CD8-positive, alpha-beta memory T cell (primary cell): ENCODE results near the gene PRKAG2. TPM values are rescaled to one million over a fixed set of nuclear protein-coding genes. Genes with fewer than 3 reads are reported as not detected.
A peak's percentile ranks its signal among the peaks of the same experiment; 100 is the strongest.

Experiments used
- CTCF ChIA-PET: fragments of 350-600 bp; sonication (Branson Sonifier 250); formaldehyde crosslinking; loops from one replicate; lab custom pipeline; 2021; ENCODE audit warnings: antibody characterized with exemption; lab: Charles Lee
- POLR2A ChIA-PET: fragments of 350-600 bp; sonication (Branson Sonifier 250); formaldehyde crosslinking; loops from one replicate; lab custom pipeline; 2021; ENCODE audit warnings: antibody characterized with exemption; lab: Charles Lee
- DNase-seq, 5 donors: peaks; one replicate each; pipeline versions ENCODE4 v3.0.0 to v3.0.0-alpha.2; 2020 to 2022; ENCODE audit warnings: mixed read lengths in 1 of 5
- H3K27ac ChIP-seq: one replicate; pipeline ENCODE4 v1.7.0; 2013; ENCODE audit warnings: low read depth, mild to moderate bottlenecking, low read length, moderate library complexity
- H3K27me3 ChIP-seq: 2 replicates; pipeline ENCODE4 v1.7.0; 2013; ENCODE audit warnings: low read length, mild to moderate bottlenecking; ENCODE audit not compliant: insufficient read depth, poor library complexity, severe bottlenecking
- H3K36me3 ChIP-seq: 2 replicates; pipeline ENCODE4 v1.7.0; 2013; ENCODE audit warnings: mild to moderate bottlenecking, low read length, moderate library complexity; ENCODE audit not compliant: insufficient read depth
- H3K4me1 ChIP-seq: 2 replicates; pipeline ENCODE4 v1.7.0; 2013; ENCODE audit warnings: mild to moderate bottlenecking, low read length, moderate library complexity; ENCODE audit not compliant: insufficient read depth
- H3K4me3 ChIP-seq: 2 replicates; pipeline ENCODE4 v1.7.0; 2013; ENCODE audit warnings: mild to moderate bottlenecking, low read length
- H3K9me3 ChIP-seq: 2 replicates; pipeline ENCODE4 v1.7.0; 2013; ENCODE audit warnings: mild to moderate bottlenecking, low read length
- H3K27ac Mint-ChIP-seq, 8 donors: one replicate each; pipeline ENCODE4 v1.8.0; 2020 to 2021; ENCODE audit warnings: mixed read lengths in 8 of 8, mild to moderate bottlenecking in 6 of 8, inconsistent platforms in 3 of 8, moderate library complexity in 3 of 8
- H3K27me3 Mint-ChIP-seq, 2 donors: one replicate each; pipeline ENCODE4 v1.8.0; 2020 to 2021; ENCODE audit warnings: mixed read lengths in 2 of 2, mild to moderate bottlenecking in 1 of 2, moderate library complexity in 1 of 2
- H3K36me3 Mint-ChIP-seq, 3 donors: one replicate each; pipeline ENCODE4 v1.8.0; 2020 to 2021; ENCODE audit warnings: mixed read lengths in 3 of 3, inconsistent platforms in 1 of 3, mild to moderate bottlenecking in 1 of 3
- H3K4me1 Mint-ChIP-seq, 3 donors: one replicate each; pipeline ENCODE4 v1.8.0; 2020 to 2021; ENCODE audit warnings: mixed read lengths in 3 of 3, inconsistent platforms in 1 of 3, mild to moderate bottlenecking in 1 of 3
- H3K4me3 Mint-ChIP-seq, 7 donors: one replicate each; pipeline ENCODE4 v1.8.0; 2020 to 2021; ENCODE audit warnings: mixed read lengths in 7 of 7, mild to moderate bottlenecking in 6 of 7, moderate library complexity in 4 of 7, inconsistent platforms in 2 of 7
- H3K9me3 Mint-ChIP-seq, 5 donors: one replicate each; pipeline ENCODE4 v1.8.0; 2020 to 2022; ENCODE audit warnings: mixed read lengths in 5 of 5, mild to moderate bottlenecking in 3 of 5, moderate library complexity in 2 of 5, inconsistent platforms in 1 of 5
- polyA plus RNA-seq: library from polyadenylated mRNA; unstranded; fragments of 300-500 nt; fragmentation: Illumina TruSeq; gene quantifications from one replicate; pipeline ENCODE4 v1.2.3, GENCODE V29; 2021
- total RNA-seq, 2 experiments: library from RNA; stranded (reverse); gene quantifications; one replicate each; pipeline ENCODE4 v1.2.3, GENCODE V29; 2021

Gene PRKAG2
- total and polyA plus RNA-seq, 3 experiments from 2014 or later, result 23.1 to 31.4 (median 27.2) TPM

- H3K9me3 ChIP-seq, result no peaks in the 10 kb centered on the region
- Mint-ChIP-seq H3K27ac (no peak overlapping the region), H3K36me3 (peaks cover 0 to 17% (median 3%) of the 10 kb centered on the region in 3 donors), H3K27me3 (peaks cover 0 to 2% of the 10 kb centered on the region in 2 donors), H3K4me1 (no peaks in the 10 kb centered on the region), H3K9me3 (no peaks in the 10 kb centered on the region), H3K4me3 (no peak overlapping the region)
- no peak overlapping the region for H3K4me3 ChIP-seq
- CTCF ChIA-PET, result no interaction called here
- H3K36me3 ChIP-seq, result no peaks in the 10 kb centered on the region
- H3K27ac ChIP-seq, result no peak overlapping the region
- DNase-seq, result no peak
- no peaks in the 10 kb centered on the region for H3K27me3 ChIP-seq
- POLR2A ChIA-PET, result no interaction called here
- H3K4me1 ChIP-seq, result no peaks in the 10 kb centered on the region
Measured at GRCh38 chr7:151717918-151718317, 159.0 kb downstream of the PRKAG2 start.

- no peak overlapping the region for H3K4me3 Mint-ChIP-seq
- peaks cover 0 to 17% (median 3%) of the 10 kb centered on the region in 3 donors for H3K36me3 Mint-ChIP-seq
- CTCF ChIA-PET, result no interaction called here
- DNase-seq, result no peak
- H3K27ac ChIP-seq, result no peak overlapping the region
- H3K27ac Mint-ChIP-seq, result no peak overlapping the region
- H3K9me3 Mint-ChIP-seq, result no peaks in the 10 kb centered on the region
- no peaks in the 10 kb centered on the region for H3K27me3 ChIP-seq
- H3K27me3 Mint-ChIP-seq, result peaks cover 0 to 2% of the 10 kb centered on the region in 2 donors
- POLR2A ChIA-PET, result no interaction called here
- H3K9me3 ChIP-seq, result no peaks in the 10 kb centered on the region
- H3K4me3 ChIP-seq, result no peak overlapping the region
- H3K4me1 Mint-ChIP-seq, result no peaks in the 10 kb centered on the region
- no peaks in the 10 kb centered on the region for H3K36me3 ChIP-seq
- no peaks in the 10 kb centered on the region for H3K4me1 ChIP-seq
Measured at GRCh38 chr7:151717415-151717814, 159.5 kb downstream of the PRKAG2 start.

GRCh38 chr7:151716323-151716722, 160.6 kb downstream of the PRKAG2 start:
- no peaks in the 10 kb centered on the region for H3K4me1 Mint-ChIP-seq
- no peak overlapping the region for H3K4me3 Mint-ChIP-seq
- Histone ChIP-seq H3K4me3 (no peak overlapping the region), H3K4me1 (no peaks in the 10 kb centered on the region), H3K27ac (no peak overlapping the region), H3K9me3 (no peaks in the 10 kb centered on the region), H3K27me3 (no peaks in the 10 kb centered on the region), H3K36me3 (no peaks in the 10 kb centered on the region)
- H3K9me3 Mint-ChIP-seq, result no peaks in the 10 kb centered on the region
- peaks cover 0 to 17% (median 3%) of the 10 kb centered on the region in 3 donors for H3K36me3 Mint-ChIP-seq
- DNase-seq, result no peak
- H3K27me3 Mint-ChIP-seq, result no peaks in the 10 kb centered on the region
- POLR2A ChIA-PET, result no interaction called here
- peak overlapping the region in 1 of 8 donors; percentile 23 for H3K27ac Mint-ChIP-seq
- CTCF ChIA-PET, result no interaction called here

- Mint-ChIP-seq H3K4me3 (no peak overlapping the region), H3K4me1 (no peaks in the 10 kb centered on the region), H3K27ac (peak overlapping the region in 1 of 8 donors; percentile 23), H3K9me3 (no peaks in the 10 kb centered on the region), H3K27me3 (no peaks in the 10 kb centered on the region), H3K36me3 (peaks cover 0 to 17% (median 3%) of the 10 kb centered on the region in 3 donors)
- no peaks in the 10 kb centered on the region for H3K4me1 ChIP-seq
- H3K27me3 ChIP-seq, result no peaks in the 10 kb centered on the region
- no peak overlapping the region for H3K27ac ChIP-seq
- ChIA-PET POLR2A (no interaction called here), CTCF (interaction anchor here (0.7 kb wide), 1 partner anchor 86 kb away, joined by 4 read pairs; no protein-coding TSS in a partner anchor)
- DNase-seq, result no peak
- no peak overlapping the region for H3K4me3 ChIP-seq
- no peaks in the 10 kb centered on the region for H3K9me3 ChIP-seq
- no peaks in the 10 kb centered on the region for H3K36me3 ChIP-seq
Measured at GRCh38 chr7:151715666-151716315, 161.1 kb downstream of the PRKAG2 start.

GRCh38 chr7:151714201-151714600, 162.7 kb downstream of the PRKAG2 start:
- H3K27me3 Mint-ChIP-seq, result no peaks in the 10 kb centered on the region
- Histone ChIP-seq H3K4me1 (no peaks in the 10 kb centered on the region), H3K9me3 (no peaks in the 10 kb centered on the region), H3K4me3 (no peak overlapping the region), H3K27me3 (no peaks in the 10 kb centered on the region), H3K27ac (no peak overlapping the region), H3K36me3 (no peaks in the 10 kb centered on the region)
- no peaks in the 10 kb centered on the region for H3K4me1 Mint-ChIP-seq
- ChIA-PET POLR2A (no interaction called here), CTCF (no interaction called here)
- H3K36me3 Mint-ChIP-seq, result peaks cover 0 to 22% (median 5%) of the 10 kb centered on the region in 3 donors
- no peak overlapping the region for H3K4me3 Mint-ChIP-seq
- no peak for DNase-seq
- no peak overlapping the region for H3K27ac Mint-ChIP-seq
- H3K9me3 Mint-ChIP-seq, result no peaks in the 10 kb centered on the region

GRCh38 chr7:151712810-151713125, 164.1 kb downstream of the PRKAG2 start:
- no peak overlapping the region for H3K27ac ChIP-seq
- no peaks in the 10 kb centered on the region for H3K36me3 ChIP-seq
- no peaks in the 10 kb centered on the region for H3K4me1 ChIP-seq
- H3K27me3 ChIP-seq, result no peaks in the 10 kb centered on the region
- H3K4me1 Mint-ChIP-seq, result peaks cover 0 to 2% (median 1%) of the 10 kb centered on the region in 3 donors
- POLR2A ChIA-PET, result no interaction called here
- CTCF ChIA-PET, result no interaction called here
- H3K9me3 ChIP-seq, result no peaks in the 10 kb centered on the region
- H3K4me3 ChIP-seq, result no peak overlapping the region
- DNase-seq, result no peak
- H3K27me3 Mint-ChIP-seq, result no peaks in the 10 kb centered on the region
- peak overlapping the region in 1 of 8 donors; percentile 13 for H3K27ac Mint-ChIP-seq
- H3K9me3 Mint-ChIP-seq, result no peaks in the 10 kb centered on the region
- H3K4me3 Mint-ChIP-seq, result no peak overlapping the region
- peaks cover 0 to 19% (median 4%) of the 10 kb centered on the region in 3 donors for H3K36me3 Mint-ChIP-seq

- Mint-ChIP-seq H3K27ac (peak overlapping the region in 1 of 8 donors; percentile 33), H3K27me3 (no peaks in the 10 kb centered on the region), H3K36me3 (peaks cover 0 to 19% (median 4%) of the 10 kb centered on the region in 3 donors), H3K4me3 (no peak overlapping the region), H3K4me1 (peaks cover 0 to 2% (median 1%) of the 10 kb centered on the region in 3 donors), H3K9me3 (no peaks in the 10 kb centered on the region)
- no peaks in the 10 kb centered on the region for H3K4me1 ChIP-seq
- no peaks in the 10 kb centered on the region for H3K9me3 ChIP-seq
- POLR2A ChIA-PET, result no interaction called here
- H3K27ac ChIP-seq, result no peak overlapping the region
- DNase-seq, result no peak
- H3K36me3 ChIP-seq, result no peaks in the 10 kb centered on the region
- CTCF ChIA-PET, result no interaction called here
- no peaks in the 10 kb centered on the region for H3K27me3 ChIP-seq
- H3K4me3 ChIP-seq, result no peak overlapping the region
Measured at GRCh38 chr7:151711906-151712809, 164.8 kb downstream of the PRKAG2 start.

GRCh38 chr7:151711435-151711872, 165.5 kb downstream of the PRKAG2 start:
- no peaks in the 10 kb centered on the region for H3K27me3 ChIP-seq
- H3K9me3 Mint-ChIP-seq, result no peaks in the 10 kb centered on the region
- ChIA-PET CTCF (no interaction called here), POLR2A (no interaction called here)
- H3K4me3 ChIP-seq, result no peak overlapping the region
- no peaks in the 10 kb centered on the region for H3K27me3 Mint-ChIP-seq
- no peak for DNase-seq
- peak overlapping the region in 2 of 8 donors; percentile 11 to 23 for H3K27ac Mint-ChIP-seq
- H3K4me3 Mint-ChIP-seq, result no peak overlapping the region
- peaks cover 0 to 5% (median 1%) of the 10 kb centered on the region in 3 donors for H3K4me1 Mint-ChIP-seq
- no peaks in the 10 kb centered on the region for H3K9me3 ChIP-seq
- no peaks in the 10 kb centered on the region for H3K4me1 ChIP-seq
- H3K36me3 ChIP-seq, result no peaks in the 10 kb centered on the region
- peaks cover 0 to 17% (median 4%) of the 10 kb centered on the region in 3 donors for H3K36me3 Mint-ChIP-seq
- no peak overlapping the region for H3K27ac ChIP-seq
